Ectodermal cell (in vitro differentiated cells): ENCODE measurements around the gene CFAP43.

Source experiments
- H3K27ac ChIP-seq: 2 replicates; pipeline ENCODE4 v1.7.0; 2013; ENCODE audit warnings: mild to moderate bottlenecking, low read depth, low read length; ENCODE audit not compliant: insufficient read depth, poor library complexity, severe bottlenecking
- H3K27me3 ChIP-seq: 2 replicates; pipeline ENCODE4 v1.7.0; 2013; ENCODE audit warnings: mild to moderate bottlenecking, low read length; ENCODE audit not compliant: insufficient read depth, control insufficient read depth, poor library complexity, severe bottlenecking
- H3K36me3 ChIP-seq: one replicate; pipeline ENCODE4 v1.7.0; 2013; ENCODE audit warnings: low read length; ENCODE audit not compliant: control insufficient read depth, insufficient read depth
- H3K4me1 ChIP-seq: one replicate; pipeline ENCODE4 v1.7.0; 2013; ENCODE audit warnings: low read length; ENCODE audit not compliant: control insufficient read depth, insufficient read depth
- H3K4me3 ChIP-seq: 2 replicates; pipeline ENCODE4 v1.7.0; 2013; ENCODE audit warnings: low read depth, low read length, control low read depth; ENCODE audit not compliant: insufficient read depth
- H3K9me3 ChIP-seq: 2 replicates; pipeline ENCODE4 v1.7.0; 2013; ENCODE audit warnings: mild to moderate bottlenecking, low read length, moderate library complexity; ENCODE audit not compliant: control insufficient read depth
- WGBS, 2 experiments: methylation state at CpG; one replicate each; pipeline ENCODE4 v1.1.7; 2013; ENCODE audit warnings: missing lambda C conversion rate in 2 of 2; 5-methylcytosine and 5-hydroxymethylcytosine counted together

The CFAP43 gene

DNA sequence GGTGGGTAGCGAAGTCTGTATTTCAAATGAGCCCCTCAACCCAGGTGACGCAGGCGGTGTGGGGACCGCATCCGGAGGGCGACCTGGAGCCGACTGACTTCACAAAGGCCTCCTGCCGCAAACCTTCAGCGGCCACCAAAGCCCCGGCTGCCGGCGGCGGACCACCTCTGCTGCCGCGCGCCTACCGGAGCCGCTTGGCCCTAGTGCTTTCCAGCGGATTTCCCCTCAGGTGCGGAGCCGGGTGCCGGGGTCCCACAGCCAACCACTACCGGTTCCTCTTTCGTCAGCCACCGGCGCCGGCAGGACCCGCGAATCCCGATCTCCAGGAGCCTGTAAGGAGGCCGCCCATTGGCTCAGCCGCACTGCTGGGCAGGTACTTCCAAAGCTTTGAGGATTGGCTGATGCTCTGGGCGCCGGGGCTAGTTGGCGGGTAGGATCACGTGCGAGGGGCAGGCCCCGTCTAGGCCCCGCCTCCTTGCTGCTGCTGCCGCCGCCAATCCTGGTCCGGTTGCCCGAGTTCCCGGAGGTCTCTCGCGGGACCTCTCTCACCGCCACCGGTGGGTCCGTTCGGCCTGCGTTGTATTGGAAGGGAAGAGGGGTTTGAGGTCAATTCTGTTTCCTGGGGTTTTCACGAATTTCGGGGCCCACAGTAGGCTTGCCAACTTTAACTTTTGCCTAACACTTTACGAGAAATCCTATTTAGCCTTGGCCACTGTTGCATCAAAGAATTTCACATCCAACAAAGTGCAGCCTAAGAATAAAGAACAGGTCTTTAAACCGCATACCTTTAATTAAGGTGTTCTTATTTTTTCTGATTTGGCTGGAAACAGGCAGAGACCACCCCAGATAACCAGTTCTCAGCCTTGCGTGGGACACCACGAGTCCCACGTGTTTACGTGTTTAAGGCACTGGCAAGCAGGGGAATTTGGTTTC is 36.8 kb upstream of the CFAP43 start, which contains the start of gene GSTO2:
GSTO2 (plus strand) TSS at position 472 of the 933 bp plus-strand sequence. CDS start 5,732 bp downstream, outside the sequence.
- WGBS, 2 experiments, result 17% methylated on average over 59 of the region's 59 CpGs
- Histone ChIP-seq H3K9me3 (no peaks in the 10 kb centered on the region), H3K36me3 (no peaks in the 10 kb centered on the region)

GRCh38 chr10:104268405-104268712 is 36.2 kb upstream of the CFAP43 start:
- Histone ChIP-seq H3K4me1 (peaks cover 7% of the 10 kb centered on the region), H3K27me3 (no peaks in the 10 kb centered on the region), H3K9me3 (no peaks in the 10 kb centered on the region), H3K4me3 (peak overlapping the region; percentile 60), H3K36me3 (no peaks in the 10 kb centered on the region), H3K27ac (no peak overlapping the region)
- 24 to 32% methylated on average over 10 of the region's 10 CpGs for WGBS, 2 experiments

More for the DNA sequence above, 36.8 kb upstream of the CFAP43 start, which contains the start of gene GSTO2:
- Histone ChIP-seq H3K27me3 (peaks cover 3% of the 10 kb centered on the region), H3K4me1 (peaks cover 7% of the 10 kb centered on the region), H3K27ac (peak within 1 kb of the TSS; percentile 69), H3K4me3 (peak within 1 kb of the TSS; percentile 60)

DNA sequence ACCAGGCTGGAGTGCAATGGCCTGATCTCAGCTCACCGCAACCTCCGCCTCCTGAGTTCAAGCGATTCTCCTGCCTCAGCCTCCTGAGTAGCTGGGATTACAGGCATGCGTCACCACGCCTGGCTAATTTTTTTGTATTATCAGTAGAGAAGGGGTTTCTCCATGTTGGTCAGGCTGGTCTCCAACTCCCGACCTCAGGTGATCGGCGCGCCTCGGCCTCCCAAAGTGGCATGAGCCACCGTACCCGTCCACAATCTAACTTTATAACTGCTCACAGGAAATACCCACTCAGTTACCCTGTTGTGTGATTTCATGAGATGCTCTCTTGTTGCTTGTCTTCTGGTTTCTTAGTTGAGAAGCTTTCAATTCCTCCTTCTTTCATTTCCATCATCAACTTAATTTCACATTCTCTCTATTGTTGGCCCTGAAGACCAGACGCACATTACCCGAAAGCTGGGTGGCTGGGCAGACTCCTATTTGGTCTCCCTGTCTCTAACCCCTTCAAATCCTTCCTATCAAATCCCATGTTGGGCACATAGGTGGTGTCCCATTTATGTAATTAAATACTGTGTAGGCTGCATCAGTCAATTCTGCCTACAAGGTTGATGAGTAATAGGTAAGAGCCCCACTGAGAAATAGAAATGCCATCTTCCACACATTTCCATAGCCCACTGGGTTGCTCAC is 35.7 kb upstream of the CFAP43 start:
- Histone ChIP-seq H3K4me1 (peaks cover 7% of the 10 kb centered on the region), H3K27ac (no peak overlapping the region), H3K36me3 (no peaks in the 10 kb centered on the region), H3K4me3 (peak overlapping the region; percentile 60), H3K27me3 (no peaks in the 10 kb centered on the region), H3K9me3 (no peaks in the 10 kb centered on the region)
- WGBS, 2 experiments, result 94 to 95% methylated on average over 14 of the region's 14 CpGs

GRCh38 chr10:104264783-104265182 is 32.6 kb upstream of the CFAP43 start:
- no peaks in the 10 kb centered on the region for H3K9me3 ChIP-seq
- H3K4me3 ChIP-seq, result no peak overlapping the region
- no peak overlapping the region for H3K27ac ChIP-seq
- H3K36me3 ChIP-seq, result no peaks in the 10 kb centered on the region
- H3K27me3 ChIP-seq, result no peaks in the 10 kb centered on the region
- 91 to 95% methylated on average over 5 of the region's 5 CpGs for WGBS, 2 experiments
- H3K4me1 ChIP-seq, result peaks cover 7% of the 10 kb centered on the region

GRCh38 chr10:104262055-104262454 is 29.9 kb upstream of the CFAP43 start:
- Histone ChIP-seq H3K27me3 (no peaks in the 10 kb centered on the region), H3K9me3 (no peaks in the 10 kb centered on the region), H3K36me3 (no peaks in the 10 kb centered on the region), H3K4me3 (no peak overlapping the region), H3K27ac (no peak overlapping the region), H3K4me1 (no peaks in the 10 kb centered on the region)
- WGBS, 2 experiments, result 88 to 92% methylated on average over 5 of the region's 5 CpGs

DNA sequence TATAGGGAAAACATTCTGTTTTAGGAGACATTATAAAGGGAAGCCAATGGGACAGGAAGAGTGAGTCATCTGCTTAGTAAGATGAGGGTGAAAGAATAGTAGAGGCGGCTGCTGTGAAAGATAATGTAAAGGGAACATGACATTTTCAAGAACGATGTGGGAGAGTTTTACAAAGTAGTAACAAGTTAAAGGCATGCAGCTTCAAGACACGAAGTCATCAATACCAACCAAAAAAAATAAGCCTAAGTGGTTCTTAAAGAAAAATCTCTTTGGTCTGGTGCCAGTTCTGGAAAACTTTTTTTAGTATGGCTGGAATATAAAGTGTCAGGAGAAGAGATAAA is 28.6 kb upstream of the CFAP43 start:
- Histone ChIP-seq H3K4me1 (no peaks in the 10 kb centered on the region), H3K4me3 (no peak overlapping the region), H3K36me3 (no peaks in the 10 kb centered on the region), H3K27me3 (peaks cover 3% of the 10 kb centered on the region), H3K27ac (no peak overlapping the region), H3K9me3 (no peaks in the 10 kb centered on the region)
- WGBS, 2 experiments, result 76 to 82% methylated on average over 2 to 3 of the region's 3 CpGs

DNA sequence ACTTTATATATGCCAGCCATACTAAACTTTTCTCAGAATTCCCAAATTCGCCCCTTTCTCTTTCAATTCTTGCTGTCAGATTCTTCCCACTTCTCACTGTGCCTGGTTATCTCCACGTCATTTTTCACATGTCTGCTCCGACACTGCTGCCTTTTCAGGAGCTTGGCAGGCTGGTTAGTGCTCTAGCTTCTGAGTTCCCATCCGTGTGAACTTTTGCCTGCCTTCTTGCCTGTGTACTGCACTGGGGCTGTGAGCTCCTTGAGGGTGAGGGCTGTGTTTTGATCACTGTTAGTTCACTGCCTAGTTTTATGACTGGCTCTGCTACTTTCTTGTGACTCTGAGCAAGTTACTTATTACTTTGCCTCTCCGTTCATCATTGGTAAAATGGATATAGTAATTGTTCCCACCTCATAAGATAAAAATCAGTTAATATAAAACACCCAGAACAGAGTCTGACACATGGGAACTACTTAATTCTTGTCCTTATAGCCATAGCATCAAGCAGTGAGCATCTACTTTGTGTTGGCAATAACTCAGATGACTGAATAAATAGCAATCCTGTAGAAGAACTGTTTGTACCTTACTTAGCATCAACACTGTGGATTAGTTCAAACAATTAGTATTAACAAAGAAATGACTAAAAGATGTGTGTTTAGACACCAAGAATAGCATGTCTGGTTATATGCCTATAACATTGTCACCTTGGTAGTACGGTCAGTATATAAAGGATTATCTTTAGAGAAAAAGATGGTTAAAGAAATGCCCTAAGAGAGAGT is 28.0 kb upstream of the CFAP43 start:
- 87 to 88% methylated on average over 5 to 6 of the region's 6 CpGs for WGBS, 2 experiments
- Histone ChIP-seq H3K27ac (no peak overlapping the region), H3K9me3 (no peaks in the 10 kb centered on the region), H3K36me3 (no peaks in the 10 kb centered on the region), H3K4me1 (peaks cover 4% of the 10 kb centered on the region), H3K4me3 (no peak overlapping the region), H3K27me3 (peaks cover 8% of the 10 kb centered on the region)

DNA sequence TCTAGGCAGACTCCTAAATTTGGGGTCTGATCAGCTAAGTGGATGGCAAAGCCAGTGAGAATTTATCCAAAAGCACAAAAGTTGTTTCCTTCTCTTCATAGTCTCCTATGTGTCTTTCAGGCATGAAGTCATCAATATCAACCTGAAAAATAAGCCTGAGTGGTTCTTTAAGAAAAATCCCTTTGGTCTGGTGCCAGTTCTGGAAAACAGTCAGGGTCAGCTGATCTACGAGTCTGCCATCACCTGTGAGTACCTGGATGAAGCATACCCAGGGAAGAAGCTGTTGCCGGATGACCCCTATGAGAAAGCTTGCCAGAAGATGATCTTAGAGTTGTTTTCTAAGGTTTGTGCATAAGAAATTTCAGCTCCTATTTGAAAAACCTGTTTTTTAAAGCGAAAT is 27.3 kb upstream of the CFAP43 start:
- Histone ChIP-seq H3K4me3 (no peak overlapping the region), H3K9me3 (no peaks in the 10 kb centered on the region), H3K36me3 (no peaks in the 10 kb centered on the region), H3K27ac (no peak overlapping the region), H3K27me3 (peaks cover 16% of the 10 kb centered on the region), H3K4me1 (peaks cover 5% of the 10 kb centered on the region)
- 90 to 95% methylated on average over 3 of the region's 3 CpGs for WGBS, 2 experiments

- H3K4me1 ChIP-seq, result peaks cover 12% of the 10 kb centered on the region
- peaks cover 28% of the 10 kb centered on the region for H3K27me3 ChIP-seq
- no peaks in the 10 kb centered on the region for H3K36me3 ChIP-seq
- no peaks in the 10 kb centered on the region for H3K9me3 ChIP-seq
- WGBS, 2 experiments, result 88 to 97% methylated on average over 3 of the region's 3 CpGs
- H3K27ac ChIP-seq, result no peak overlapping the region
- H3K4me3 ChIP-seq, result no peak overlapping the region
Observed at GRCh38 chr10:104258209-104258608, 26.0 kb upstream of the CFAP43 start.

GRCh38 chr10:104257235-104257634 is 25.1 kb upstream of the CFAP43 start:
- Histone ChIP-seq H3K9me3 (no peaks in the 10 kb centered on the region), H3K27me3 (peaks cover 38% of the 10 kb centered on the region), H3K27ac (no peak overlapping the region), H3K4me1 (peaks cover 12% of the 10 kb centered on the region), H3K36me3 (no peaks in the 10 kb centered on the region), H3K4me3 (no peak overlapping the region)
- 90 to 91% methylated on average over 5 of the region's 5 CpGs for WGBS, 2 experiments
